Right kidney (tissue), 1 donor: ENCODE measurements around the gene ABITRAM.

Source experiments
- DNase-seq: peaks from one replicate; pipeline ENCODE4 v3.0.0-alpha.2; 2016

ABITRAM gene

GRCh38 chr9:108983885-108984284 lies 49.7 kb downstream of the ABITRAM start:
- no peak for DNase-seq
